Large intestine (tissue), 3 donors: ENCODE measurements around the gene BRINP1. TPM values are rescaled to one million over a fixed set of nuclear protein-coding genes. Genes with fewer than 3 reads are reported as not detected.
A peak's percentile ranks its signal among the peaks of the same experiment; 100 is the strongest.

ENCODE experiments used
- DNase-seq, 2 donors: peaks; one replicate each; pipeline versions ENCODE4 v3.0.0 to v3.0.0-alpha.2; 2013
- H3K27ac ChIP-seq: one replicate; pipeline ENCODE4 v1.5.1; 2013; ENCODE audit warnings: low read length
- H3K27me3 ChIP-seq: 2 replicates; pipeline ENCODE4 v1.6.1; 2013; ENCODE audit warnings: low read length; ENCODE audit not compliant: control insufficient read depth, insufficient read depth
- H3K36me3 ChIP-seq: 2 replicates; pipeline ENCODE4 v1.6.1; 2013; ENCODE audit warnings: low read length; ENCODE audit not compliant: control insufficient read depth, insufficient read depth
- H3K4me1 ChIP-seq: one replicate; pipeline ENCODE4 v1.6.1; 2013; ENCODE audit warnings: low read length; ENCODE audit not compliant: control insufficient read depth, insufficient read depth
- H3K4me3 ChIP-seq: one replicate; pipeline ENCODE4 v1.5.1; 2013; ENCODE audit warnings: low read length
- H3K9me3 ChIP-seq: one replicate; pipeline ENCODE4 v1.6.1; 2013; ENCODE audit warnings: mild to moderate bottlenecking, low read depth, low read length, moderate library complexity; ENCODE audit not compliant: control insufficient read depth
- WGBS: methylation state at CpG from one replicate; pipeline ENCODE4 v1.1.5; 2013; ENCODE audit warnings: low lambda C conversion rate; ENCODE audit not compliant: insufficient coverage; 5-methylcytosine and 5-hydroxymethylcytosine counted together
- polyA plus RNA-seq: library from polyadenylated mRNA; unstranded; fragments of 120-200 nt; gene quantifications from one replicate; pipeline ENCODE4 v1.2.1, GENCODE V29; 2013

Gene BRINP1
- polyA plus RNA-seq, 1 donor, result 0.67 TPM

DNA sequence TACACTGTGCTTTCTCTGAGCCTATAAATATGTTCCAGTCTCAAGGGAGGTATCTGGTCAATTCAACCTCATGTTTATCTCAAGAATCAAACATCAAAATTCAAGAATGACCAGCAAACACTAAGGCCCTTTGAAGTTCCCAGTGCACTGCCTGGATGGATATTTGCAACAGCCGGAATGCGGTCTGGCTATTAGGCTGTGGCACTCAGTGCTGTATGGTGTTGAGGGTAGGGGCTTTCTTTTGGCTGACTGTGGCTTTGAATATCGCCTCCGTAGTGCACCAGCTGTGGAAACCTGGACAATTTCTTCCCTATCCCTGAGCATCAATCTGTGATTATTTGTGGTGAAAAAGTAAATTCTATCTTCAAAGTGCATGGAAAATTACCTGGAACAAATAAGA, 220.4 kb downstream of the BRINP1 start:
- no peak for DNase-seq
- no CpG with 5 or more reads among the region's 4 CpGs for WGBS
- H3K4me3 ChIP-seq, result no peak overlapping the region
- no peaks in the 10 kb centered on the region for H3K27me3 ChIP-seq
- no peaks in the 10 kb centered on the region for H3K4me1 ChIP-seq
- H3K36me3 ChIP-seq, result no peaks in the 10 kb centered on the region
- H3K9me3 ChIP-seq, result no peaks in the 10 kb centered on the region
- no peak overlapping the region for H3K27ac ChIP-seq

DNA sequence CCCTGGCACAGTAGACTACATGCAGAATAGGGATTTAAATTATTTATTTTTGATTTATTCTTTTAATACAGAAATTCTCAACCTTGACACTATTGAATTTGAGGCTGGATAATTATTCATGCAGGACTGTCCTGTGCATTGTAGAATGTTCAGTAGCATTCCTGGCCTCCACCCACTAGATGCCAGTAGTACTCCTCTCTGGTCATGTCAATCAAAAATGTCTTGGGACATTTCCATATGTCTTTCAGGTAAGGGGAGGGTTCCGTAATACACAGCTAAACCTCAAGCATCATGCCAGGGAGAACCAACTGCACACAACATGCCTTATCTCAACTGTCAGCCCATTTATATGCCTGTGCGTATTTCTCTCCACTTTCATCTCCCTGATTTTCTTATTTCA, 231.8 kb downstream of the BRINP1 start:
- 92% methylated on average over 2 of the region's 2 CpGs for WGBS
- H3K27me3 ChIP-seq, result no peaks in the 10 kb centered on the region

DNA sequence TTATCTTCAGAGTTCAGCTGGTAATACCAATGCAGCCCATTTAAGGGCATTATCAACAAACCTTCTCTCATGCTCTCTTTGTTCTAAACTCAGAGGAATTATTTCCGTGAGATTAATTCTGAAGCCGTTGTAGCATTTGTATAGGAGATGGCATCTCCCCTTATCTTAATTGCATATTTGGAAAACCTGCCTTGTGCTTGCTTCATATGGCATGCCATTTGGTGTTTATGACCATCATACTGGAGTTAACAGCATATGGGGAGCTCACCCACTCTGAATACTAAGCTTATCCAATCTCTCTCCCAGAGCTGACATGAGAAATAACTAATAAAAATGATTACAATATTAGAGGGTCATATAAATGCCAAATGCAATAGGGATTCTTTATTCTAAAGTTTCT, 243.2 kb downstream of the BRINP1 start:
- peak in 1 of 2 donors; percentile 19 for DNase-seq
- no CpG with 5 or more reads among the region's 2 CpGs for WGBS

More for the DNA sequence above, 231.8 kb downstream of the BRINP1 start:
- H3K36me3 ChIP-seq, result no peaks in the 10 kb centered on the region
- no peak overlapping the region for H3K4me3 ChIP-seq
- DNase-seq, result no peak
- H3K4me1 ChIP-seq, result no peaks in the 10 kb centered on the region
- no peak overlapping the region for H3K27ac ChIP-seq
- no peaks in the 10 kb centered on the region for H3K9me3 ChIP-seq

DNA sequence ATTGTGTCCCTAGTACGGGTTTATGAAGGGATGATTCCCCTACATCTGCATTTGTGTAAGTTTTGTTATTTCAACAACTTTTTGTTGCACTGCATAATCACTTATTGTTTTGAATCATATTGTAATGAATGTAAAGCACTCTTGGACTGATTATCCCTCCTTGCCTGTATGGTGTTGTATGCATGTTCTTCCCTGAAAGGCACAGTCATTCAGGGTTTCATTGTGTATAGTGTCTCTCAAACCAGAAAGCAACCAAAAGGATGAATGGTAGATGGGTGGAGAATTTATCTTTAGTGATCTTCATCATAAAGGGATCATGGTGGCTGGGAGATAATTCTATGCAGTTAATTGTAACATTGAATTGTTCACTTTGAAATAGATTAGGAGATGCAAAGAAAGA, 247.3 kb downstream of the BRINP1 start:
- no peak for DNase-seq
- Histone ChIP-seq H3K9me3 (no peaks in the 10 kb centered on the region), H3K4me1 (no peaks in the 10 kb centered on the region), H3K27me3 (no peaks in the 10 kb centered on the region), H3K4me3 (no peak overlapping the region), H3K36me3 (no peaks in the 10 kb centered on the region), H3K27ac (no peak overlapping the region)
- 100% methylated on average over 1 of the region's 1 CpG for WGBS

More for the DNA sequence above, 243.2 kb downstream of the BRINP1 start:
- no peaks in the 10 kb centered on the region for H3K36me3 ChIP-seq
- no peaks in the 10 kb centered on the region for H3K27me3 ChIP-seq
- no peaks in the 10 kb centered on the region for H3K9me3 ChIP-seq
- no peaks in the 10 kb centered on the region for H3K4me1 ChIP-seq
- H3K4me3 ChIP-seq, result no peak overlapping the region
- H3K27ac ChIP-seq, result no peak overlapping the region

DNA sequence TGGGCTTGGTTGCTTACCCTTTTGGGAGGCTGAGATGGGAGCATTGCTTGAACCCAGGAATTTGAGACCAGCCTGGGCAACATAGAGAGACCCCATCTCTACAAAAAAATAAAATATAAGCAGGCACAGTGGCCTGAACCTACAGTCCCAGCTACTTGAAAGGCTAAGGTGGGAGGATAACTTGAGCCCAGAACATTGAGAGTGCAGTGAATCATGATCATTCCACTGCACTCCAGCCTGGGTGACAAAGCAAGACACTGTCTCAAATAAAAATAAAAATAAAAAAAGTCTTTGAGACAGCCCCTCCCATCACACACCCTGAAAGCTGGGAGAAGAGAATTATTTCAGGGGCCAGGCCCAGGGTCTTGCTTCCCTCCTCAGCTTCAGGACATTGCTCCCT, 251.8 kb downstream of the BRINP1 start:
- Histone ChIP-seq H3K9me3 (no peaks in the 10 kb centered on the region), H3K27ac (no peak overlapping the region), H3K4me1 (no peaks in the 10 kb centered on the region), H3K27me3 (no peaks in the 10 kb centered on the region), H3K36me3 (no peaks in the 10 kb centered on the region), H3K4me3 (no peak overlapping the region)
- DNase-seq, result no peak
